HG03469 (cell line): Measurements from ENCODE around the gene CYP4X1.
"Not testable (repeated sequence)": the region's sequence is repeated elsewhere in the genome, so short reads cannot be mapped to it uniquely, and the experiment has no call there.

Experiments used
- ATAC-seq: cut with Tn5 transposase; IDR thresholded peaks from one replicate; pipeline ENCODE4 v1.9.1; 2021; ENCODE audit warnings: mild to moderate bottlenecking, moderate library complexity, moderate number of reproducible peaks; ENCODE audit not compliant: unreplicated experiment

CYP4X1 gene

GRCh38 chr1:47069080-47069479, 45.6 kb downstream of the CYP4X1 start:
- ATAC-seq: not testable (repeated sequence)

- ATAC-seq: not testable (repeated sequence)
Measured at GRCh38 chr1:47069509-47069908, 46.0 kb downstream of the CYP4X1 start.

- ATAC-seq: not testable (repeated sequence)
Measured at GRCh38 chr1:47089356-47089755, 65.9 kb downstream of the CYP4X1 start.

GRCh38 chr1:47091476-47091875, 68.0 kb downstream of the CYP4X1 start:
- not testable (repeated sequence) for ATAC-seq
